GM18520 (cell line): ENCODE results near the gene MORN3.
"Not testable (repeated sequence)": the region's sequence is repeated elsewhere in the genome, so short reads cannot be mapped to it uniquely, and the experiment has no call there.

Source experiments
- ATAC-seq: cut with Tn5 transposase; IDR thresholded peaks from one replicate; pipeline ENCODE4 v1.9.1; 2021; ENCODE audit not compliant: unreplicated experiment

MORN3 gene

GRCh38 chr12:121669521-121669900 lies at the start of gene MORN3:
TSS of gene MORN3 (minus strand) at chr12:121669654. CDS start at chr12:121669483, 171 bp downstream.
- ATAC-seq = no peak

- no peak for ATAC-seq
These were observed 49.3 kb upstream of the MORN3 start for GRCh38 chr12:121718653-121719239.

GRCh38 chr12:121717041-121717699 lies 47.7 kb upstream of the MORN3 start:
- no peak for ATAC-seq

GRCh38 chr12:121715862-121716435 lies 46.5 kb upstream of the MORN3 start:
- no peak for ATAC-seq

GRCh38 chr12:121715055-121715454 lies 45.6 kb upstream of the MORN3 start:
- ATAC-seq = not testable (repeated sequence)

GRCh38 chr12:121713793-121714192 lies 44.3 kb upstream of the MORN3 start:
- no peak for ATAC-seq

- no peak for ATAC-seq
These were observed 43.9 kb upstream of the MORN3 start for GRCh38 chr12:121713257-121713777.

- peak; percentile 88 for ATAC-seq
These were observed 43.2 kb upstream of the MORN3 start, which contains the start of gene TMEM120B for GRCh38 chr12:121712461-121713256. TSS of gene TMEM120B (plus strand) at chr12:121712752. CDS start at chr12:121712896, 144 bp downstream.

GRCh38 chr12:121712190-121712460 lies 42.7 kb upstream of the MORN3 start:
- ATAC-seq = no peak

- ATAC-seq = no peak
These were observed 42.1 kb upstream of the MORN3 start for GRCh38 chr12:121711361-121712189.

GRCh38 chr12:121709478-121709961 lies 40.1 kb upstream of the MORN3 start:
- ATAC-seq = no peak

GRCh38 chr12:121709064-121709424 lies 39.6 kb upstream of the MORN3 start:
- not testable (repeated sequence) for ATAC-seq

- ATAC-seq = no peak
These were observed 39.0 kb upstream of the MORN3 start for GRCh38 chr12:121708313-121709063.

- no peak for ATAC-seq
These were observed 36.1 kb upstream of the MORN3 start for GRCh38 chr12:121705514-121705913.

- no peak for ATAC-seq
These were observed 33.5 kb upstream of the MORN3 start for GRCh38 chr12:121702944-121703343.

- no peak for ATAC-seq
These were observed 32.3 kb upstream of the MORN3 start for GRCh38 chr12:121701667-121702277.

- not testable (repeated sequence) for ATAC-seq
These were observed 28.4 kb upstream of the MORN3 start for GRCh38 chr12:121697861-121698260.

- ATAC-seq = no peak
These were observed 27.7 kb upstream of the MORN3 start for GRCh38 chr12:121697093-121697698.

GRCh38 chr12:121693155-121693687 lies 23.8 kb upstream of the MORN3 start:
- no peak for ATAC-seq
